H1 (cell line): ENCODE results near the gene LAPTM4A. TPM values are rescaled to one million over a fixed set of nuclear protein-coding genes. Genes with fewer than 3 reads are reported as not detected.

ENCODE experiments used
- CTCF ChIA-PET: fragments of 300-600 bp; sonication (Branson Sonifier 250); formaldehyde crosslinking; loops from one replicate; lab custom pipeline; 2021; ENCODE audit not compliant: partially characterized antibody; lab: Charles Lee
- POLR2A ChIA-PET: fragments of 300-600 bp; sonication (Branson Sonifier 250); formaldehyde crosslinking; loops from one replicate; lab custom pipeline; 2021; ENCODE audit warnings: inconsistent platforms; ENCODE audit not compliant: partially characterized antibody; lab: Charles Lee
- DNase-seq, 2 experiments: peaks; one replicate each; pipeline versions ENCODE4 v3.0.0 to v3.0.0-alpha.2; 2010 to 2022; ENCODE audit warnings: low spot score in 2 of 2, low read depth in 1 of 2, mixed read lengths in 1 of 2
- FAIRE-seq: peaks from 2 replicates; lab custom pipeline; 2011; peaks lifted over from hg19 to GRCh38; lab: Jason Lieb, UNC
- H2AFZ ChIP-seq: 2 replicates; pipeline ENCODE4 v1.8.1; 2012; ENCODE audit warnings: low read length, inconsistent platforms
- H2AK5ac ChIP-seq: 2 replicates; pipeline ENCODE4 v1.6.1; 2013; ENCODE audit warnings: low read depth, low read length
- H2BK120ac ChIP-seq: replicated peaks from 2 replicates; pipeline ENCODE3; 2013; ENCODE audit warnings: low read depth, low read length, inconsistent platforms
- H2BK12ac ChIP-seq: 2 replicates; pipeline ENCODE4 v1.6.1; 2013; ENCODE audit warnings: low read depth, low read length
- H2BK15ac ChIP-seq: 2 replicates; pipeline ENCODE4 v1.6.1; 2013; ENCODE audit warnings: low read length
- H2BK20ac ChIP-seq: 2 replicates; pipeline ENCODE4 v1.6.1; 2013; ENCODE audit warnings: low read length
- H2BK5ac ChIP-seq: 2 replicates; pipeline ENCODE4 v1.6.1; 2013; ENCODE audit warnings: low read depth, low read length
- H3K14ac ChIP-seq: 2 replicates; pipeline ENCODE4 v1.6.1; 2013; ENCODE audit warnings: inconsistent platforms; ENCODE audit not compliant: insufficient read length
- H3K18ac ChIP-seq: 2 replicates; pipeline ENCODE4 v1.6.1; 2013; ENCODE audit warnings: low read length; ENCODE audit errors: extremely low read depth
- H3K23ac ChIP-seq: 2 replicates; pipeline ENCODE4 v1.6.1; 2013; ENCODE audit warnings: inconsistent platforms; ENCODE audit not compliant: insufficient read length
- H3K23me2 ChIP-seq: 2 replicates; pipeline ENCODE4 v1.6.1; 2013; ENCODE audit warnings: low read depth, low read length
- H3K27ac ChIP-seq: 2 replicates; pipeline ENCODE4 v1.6.1; 2011; ENCODE audit warnings: low read depth, low read length, inconsistent platforms
- H3K27me3 ChIP-seq, 4 experiments: replicated peaks in 1 of 4; 1 replicate in 1 of 4; 2 replicates in 3 of 4; pipeline versions ENCODE4 v1.6.1 to v1.8.1; 2011 to 2013; ENCODE audit warnings: low read length in 3 of 4, mild to moderate bottlenecking in 3 of 4, inconsistent platforms in 2 of 4, mixed read lengths in 2 of 4, moderate library complexity in 1 of 4; ENCODE audit not compliant: control insufficient read depth in 3 of 4, insufficient read depth in 3 of 4; ENCODE audit errors: extremely low read depth in 1 of 4
- H3K36me3 ChIP-seq, 4 experiments: 2 replicates each; pipeline versions ENCODE4 v1.6.1 to v1.8.1; 2011 to 2013; ENCODE audit warnings: mild to moderate bottlenecking in 4 of 4, low read length in 3 of 4, moderate library complexity in 2 of 4, control low read depth in 1 of 4, inconsistent platforms in 1 of 4; ENCODE audit not compliant: insufficient read depth in 4 of 4, control insufficient read depth in 2 of 4
- H3K4ac ChIP-seq: replicated peaks from 2 replicates; pipeline ENCODE3; 2013; ENCODE audit warnings: low read length, low read depth, mixed read lengths, inconsistent platforms; ENCODE audit not compliant: insufficient read length
- H3K4me1 ChIP-seq, 4 experiments: replicated peaks in 1 of 4; 1 replicate in 1 of 4; 2 replicates in 3 of 4; pipeline versions ENCODE4 v1.6.1 to v1.8.1; 2011 to 2013; ENCODE audit warnings: low read length in 3 of 4, inconsistent platforms in 2 of 4, mixed read lengths in 1 of 4; ENCODE audit not compliant: insufficient read depth in 4 of 4, control insufficient read depth in 3 of 4
- H3K4me2 ChIP-seq, 2 experiments: 2 replicates each; pipeline versions ENCODE4 v1.6.1 to v1.8.1; 2011 to 2013; ENCODE audit warnings: low read depth in 2 of 2, low read length in 2 of 2, control low read depth in 1 of 2, inconsistent platforms in 1 of 2, mild to moderate bottlenecking in 1 of 2; ENCODE audit not compliant: insufficient read depth in 1 of 2
- H3K4me3 ChIP-seq, 4 experiments: fragments of 200-600, 300-600 bp in 1 of 4; sonication (generic), shearing (Covaris generic), sonication (Bioruptor Twin) in 1 of 4; 2 replicates each; pipeline versions ENCODE4 v1.5.1 to v1.8.1; 2011 to 2016; ENCODE audit warnings: low read length in 4 of 4, low read depth in 3 of 4, control low read depth in 2 of 4, inconsistent platforms in 2 of 4, mild to moderate bottlenecking in 2 of 4, mixed read lengths in 1 of 4, moderate library complexity in 1 of 4; ENCODE audit not compliant: insufficient read depth in 2 of 4; ENCODE audit errors: extremely low read depth in 1 of 4
- H3K56ac ChIP-seq: replicated peaks from 2 replicates; pipeline ENCODE3; 2013; ENCODE audit warnings: low read depth, mild to moderate bottlenecking, mixed read lengths, low read length, inconsistent platforms; ENCODE audit not compliant: insufficient read length
- H3K79me1 ChIP-seq: 2 replicates; pipeline ENCODE4 v1.6.1; 2013; ENCODE audit warnings: low read depth, low read length, control low read depth
- H3K79me2 ChIP-seq, 2 experiments: 2 replicates each; pipeline versions ENCODE4 v1.6.1 to v1.8.1; 2012 to 2013; ENCODE audit warnings: low read length in 2 of 2, mild to moderate bottlenecking in 2 of 2, inconsistent platforms in 1 of 2; ENCODE audit not compliant: insufficient read depth in 2 of 2, control insufficient read depth in 1 of 2
- H3K9ac ChIP-seq, 4 experiments: replicated peaks in 1 of 4; 1 replicate in 1 of 4; 2 replicates in 3 of 4; pipeline versions ENCODE4 v1.6.1 to v1.8.1; 2011 to 2013; ENCODE audit warnings: low read depth in 3 of 4, low read length in 3 of 4, control low read depth in 2 of 4, mild to moderate bottlenecking in 2 of 4, moderate library complexity in 2 of 4, inconsistent platforms in 1 of 4; ENCODE audit errors: extremely low read depth in 1 of 4
- H3K9me3 ChIP-seq, 2 experiments: 2 replicates each; pipeline versions ENCODE4 v1.6.1 to v1.8.1; 2012 to 2013; ENCODE audit warnings: mild to moderate bottlenecking in 2 of 2, moderate library complexity in 2 of 2, control low read depth in 1 of 2, inconsistent platforms in 1 of 2, low read depth in 1 of 2, low read length in 1 of 2, mixed read lengths in 1 of 2; ENCODE audit not compliant: insufficient read depth in 2 of 2
- H4K20me1 ChIP-seq, 2 experiments: replicated peaks in 1 of 2; 2 replicates each; pipeline versions ENCODE3 to v1.8.1; 2011 to 2013; ENCODE audit warnings: inconsistent platforms in 2 of 2, low read length in 2 of 2, mild to moderate bottlenecking in 1 of 2; ENCODE audit not compliant: insufficient read depth in 2 of 2, control insufficient read depth in 1 of 2
- H4K5ac ChIP-seq: 2 replicates; pipeline ENCODE4 v1.6.1; 2013; ENCODE audit warnings: low read length, low read depth, mixed read lengths, inconsistent platforms; ENCODE audit not compliant: insufficient read length
- H4K8ac ChIP-seq: 2 replicates; pipeline ENCODE4 v1.8.0; 2013; ENCODE audit warnings: mild to moderate bottlenecking, moderate library complexity, low read length, inconsistent platforms; ENCODE audit not compliant: insufficient read depth; ENCODE audit errors: extremely low read depth
- H4K91ac ChIP-seq: replicated peaks from 2 replicates; pipeline ENCODE3; 2013; ENCODE audit warnings: low read length, mixed read lengths, inconsistent platforms; ENCODE audit not compliant: insufficient read length
- BACH1 ChIP-seq: IDR thresholded peaks from 2 replicates; pipeline ENCODE4 v1.6.1; 2012; ENCODE audit warnings: low read length, improper control_type of control experiment
- WGBS, 2 experiments: shearing (Covaris generic) in 1 of 2; methylation state at CpG; one replicate each; pipeline versions ENCODE4 v1.1.6 to v1.1.7; 2013 to 2015; ENCODE audit warnings: low lambda C conversion rate in 2 of 2, mixed read lengths in 2 of 2, inconsistent platforms in 1 of 2, low coverage in 1 of 2, missing lambda C conversion rate in 1 of 2; ENCODE audit not compliant: insufficient replicate concordance in 2 of 2, insufficient coverage in 1 of 2, insufficient read length in 1 of 2; ENCODE audit errors: extremely low coverage in 1 of 2, missing lambda C conversion rate in 1 of 2; 5-methylcytosine and 5-hydroxymethylcytosine counted together
- polyA plus RNA-seq, 7 experiments: library from polyadenylated mRNA; depleted of rRNA in 3 of 7; stranded (reverse) in 5 of 7; unstranded in 2 of 7; fragments of >200 nt in 5 of 7; fragments of 200-250 nt in 2 of 7; gene quantifications; 1 replicate in 5 of 7; 2 replicates in 1 of 7; 4 replicates in 1 of 7; pipeline versions ENCODE4 v1.2.1 to v1.2.3, GENCODE V29; 2011 to 2013; ENCODE audit warnings: missing spikeins in 2 of 7, mixed read lengths in 2 of 7
- total RNA-seq: library from RNA; stranded (reverse); fragmentation: NEBNext Ultra II Directional; extraction: Animal tissue kit (Norgen Biotek cat#: 25700); gene quantifications from 2 replicates; pipeline ENCODE4 v1.2.1, GENCODE V29; 2021

The LAPTM4A gene
- total and polyA plus RNA-seq, 2 of the 8 experiments (the other 6 are each of a cell fraction or from before 2014, with no cell fraction given): 193 to 419 TPM

DNA sequence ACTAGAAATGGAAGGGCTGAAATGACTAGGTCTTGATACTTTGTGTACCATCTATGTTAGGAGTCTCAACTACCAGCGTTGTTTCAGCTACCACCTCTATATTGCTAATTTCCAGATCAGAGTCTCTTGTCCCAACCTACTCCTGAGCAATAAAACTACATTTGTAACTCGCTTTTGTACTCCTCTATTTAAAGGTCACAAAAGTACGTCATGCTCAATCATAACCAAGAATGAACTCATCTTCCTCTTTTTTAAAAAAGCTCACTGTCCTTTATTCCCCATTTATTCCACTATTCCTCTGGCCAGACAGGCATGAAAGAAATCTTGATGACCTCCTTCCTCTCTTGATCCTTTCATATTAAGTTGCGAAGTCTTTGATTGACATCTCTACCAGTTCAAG is 27.7 kb downstream of the LAPTM4A start:
- no peak overlapping the region for H2BK20ac ChIP-seq
- TF ChIP-seq BACH1: no peak
- no peak overlapping the region for H2BK120ac ChIP-seq
- DNase-seq: no peak
- H3K27ac ChIP-seq: no peak overlapping the region
- FAIRE-seq: no peak
- H3K4ac ChIP-seq: no peak overlapping the region
- H4K91ac ChIP-seq: no peak overlapping the region
- H3K4me1 ChIP-seq: no peaks in the 10 kb centered on the region
- peaks cover 0 to 5% (median 0%) of the 10 kb centered on the region in 4 experiments; a peak in 1 of 8 replicates for H3K36me3 ChIP-seq
- no peaks in the 10 kb centered on the region for H4K20me1 ChIP-seq
- H3K79me1 ChIP-seq: no peaks in the 10 kb centered on the region
- no peak overlapping the region for H2AK5ac ChIP-seq
- ChIA-PET POLR2A (interaction anchor here (1.2 kb wide), 1 partner anchor 11 kb away, joined by 3 read pairs; no protein-coding TSS in a partner anchor), CTCF (interaction anchor here (2.2 kb wide), 1 partner anchor 9 kb away, joined by 12 read pairs; no protein-coding TSS in a partner anchor)
- no peak overlapping the region for H2BK12ac ChIP-seq
- no peak overlapping the region for H3K23ac ChIP-seq
- no peak overlapping the region for H2AFZ ChIP-seq
- no peak overlapping the region for H3K56ac ChIP-seq
- H3K18ac ChIP-seq: no peak overlapping the region
- no peaks in the 10 kb centered on the region for H3K23me2 ChIP-seq
- no peak overlapping the region for H3K14ac ChIP-seq
- H4K8ac ChIP-seq: no peak overlapping the region
- H4K5ac ChIP-seq: no peak overlapping the region
- H2BK5ac ChIP-seq: no peak overlapping the region
- WGBS, 2 experiments: 77% methylated on average over 4 of the region's 4 CpGs; no CpG with 5 or more reads in 1 of the 2 experiments
- no peak overlapping the region for H3K4me2 ChIP-seq
- H3K4me3 ChIP-seq: no peak overlapping the region
- peaks cover 7 to 12% of the 10 kb centered on the region in 2 experiments; a peak in 3 of 4 replicates for H3K9me3 ChIP-seq
- no peak overlapping the region for H3K9ac ChIP-seq
- no peaks in the 10 kb centered on the region for H3K79me2 ChIP-seq
- H2BK15ac ChIP-seq: no peak overlapping the region
- no peaks in the 10 kb centered on the region for H3K27me3 ChIP-seq
